ENCODE results near the gene SUSD4. TPM values are rescaled to one million over a fixed set of nuclear protein-coding genes. Genes with fewer than 3 reads are reported as not detected.

The SUSD4 gene
- total RNA-seq, 6 experiments from 2014 or later = 0.33 to 0.96 (median 0.70) TPM

DNA sequence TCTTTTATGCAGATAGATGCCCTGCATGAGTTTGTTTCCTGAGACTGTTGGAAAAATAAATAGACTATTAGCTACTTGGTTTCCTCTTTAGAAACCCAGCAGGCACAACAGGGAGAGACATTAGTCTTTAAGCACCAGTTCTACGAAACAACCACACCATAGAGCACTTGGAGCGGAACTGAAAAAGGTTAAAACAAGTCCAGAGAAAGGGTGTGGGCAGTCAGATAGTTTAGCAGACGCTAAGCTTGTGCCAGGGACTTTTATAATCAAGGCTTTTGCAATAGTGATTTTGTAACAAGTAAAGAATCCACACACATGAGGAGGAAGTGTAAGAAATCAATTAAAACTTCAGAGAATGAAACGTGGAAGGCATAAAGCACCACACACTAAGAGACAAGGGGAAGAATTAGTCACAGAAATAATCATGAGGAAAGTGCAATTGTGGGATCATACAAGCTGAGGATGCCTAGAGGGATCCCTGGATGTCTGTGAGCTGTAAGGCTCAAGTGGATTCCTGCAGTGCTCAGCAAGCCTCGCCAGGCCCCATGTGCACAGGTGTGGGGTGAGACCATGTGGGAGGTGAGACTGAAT lies 183.2 kb downstream of the SUSD4 start:
- Mint-ChIP-seq H3K27me3 (ENCODE audit: insufficient read depth) (peaks cover 11% of the 10 kb centered on the region), H3K4me1 (ENCODE audit: low read depth) (peaks cover 10% of the 10 kb centered on the region; the same call in 1 of the 2 replicates), H3K36me3 (ENCODE audit: low read depth) (no peaks in the 10 kb centered on the region), H3K27ac (no peak overlapping the region), H3K9me3 (no peaks in the 10 kb centered on the region), H3K4me3 (no peak overlapping the region; the same call in 1 of the 2 replicates)
- no peak for TF ChIP-seq CTCF (IDR thresholded peaks at IDR 0.05)
- no peak for DNase-seq

DNA sequence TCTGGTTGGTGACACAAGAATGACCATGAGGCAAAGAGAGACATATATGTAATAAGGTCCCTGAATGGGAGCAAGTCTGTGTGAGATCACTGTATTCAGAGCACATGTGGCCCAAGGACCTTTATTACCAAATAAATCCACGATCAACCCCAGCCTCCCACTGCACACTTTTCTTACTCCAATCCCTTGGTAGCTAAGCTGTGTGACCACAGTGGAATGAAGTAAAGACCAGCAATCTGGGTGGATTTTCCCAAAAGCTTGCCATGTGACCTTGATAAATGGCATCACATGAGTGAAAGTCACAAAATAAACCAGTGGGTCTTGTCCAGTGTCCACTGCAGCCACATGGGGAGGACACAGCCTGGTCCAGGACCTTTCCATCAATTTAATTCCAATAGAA lies 184.2 kb downstream of the SUSD4 start:
- no peak for DNase-seq
- H3K9me3 Mint-ChIP-seq = no peaks in the 10 kb centered on the region
- H3K27me3 Mint-ChIP-seq (ENCODE audit: insufficient read depth) = peaks cover 13% of the 10 kb centered on the region
- H3K27ac Mint-ChIP-seq = no peak overlapping the region
- H3K36me3 Mint-ChIP-seq (ENCODE audit: low read depth) = no peaks in the 10 kb centered on the region
- peaks cover 10% of the 10 kb centered on the region; the same call in 1 of the 2 replicates for H3K4me1 Mint-ChIP-seq (ENCODE audit: low read depth)
- no peak overlapping the region for H3K4me3 Mint-ChIP-seq
- no peak for TF ChIP-seq CTCF (IDR thresholded peaks at IDR 0.05)

- H3K4me1 Mint-ChIP-seq (ENCODE audit: low read depth) = peaks cover 10% of the 10 kb centered on the region; the same call in 1 of the 2 replicates
- H3K27ac Mint-ChIP-seq = no peak overlapping the region
- H3K36me3 Mint-ChIP-seq (ENCODE audit: low read depth) = no peaks in the 10 kb centered on the region
- H3K9me3 Mint-ChIP-seq = no peaks in the 10 kb centered on the region
- TF ChIP-seq CTCF (IDR thresholded peaks at IDR 0.05) = no peak
- H3K27me3 Mint-ChIP-seq (ENCODE audit: insufficient read depth) = peaks cover 13% of the 10 kb centered on the region
- DNase-seq = no peak
- no peak overlapping the region for H3K4me3 Mint-ChIP-seq
Measured at GRCh38 chr1:223179280-223179679, 184.7 kb downstream of the SUSD4 start.

DNA sequence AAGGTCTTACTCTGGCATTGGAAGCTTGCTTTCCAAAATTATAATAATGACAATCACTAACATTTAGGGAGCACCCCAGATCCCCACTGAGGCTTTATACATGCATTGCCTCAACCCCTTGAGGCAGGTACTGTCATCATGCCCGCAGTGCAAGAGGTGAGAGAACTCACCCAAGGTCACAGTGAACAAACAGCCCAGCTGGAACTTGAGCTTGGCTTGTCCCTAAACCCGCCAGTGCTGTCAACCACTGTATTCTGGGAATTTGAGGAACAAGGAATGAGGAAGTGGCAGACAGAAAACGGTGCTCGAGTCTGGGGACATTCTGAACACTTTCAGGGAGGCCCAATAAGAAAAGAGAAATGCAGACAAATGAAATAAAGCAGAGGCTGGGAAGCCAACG lies 186.3 kb downstream of the SUSD4 start:
- DNase-seq = no peak
- Mint-ChIP-seq H3K4me3 (no peak overlapping the region), H3K27ac (no peak overlapping the region), H3K36me3 (ENCODE audit: low read depth) (no peaks in the 10 kb centered on the region), H3K9me3 (no peaks in the 10 kb centered on the region), H3K27me3 (ENCODE audit: insufficient read depth) (peaks cover 13% of the 10 kb centered on the region), H3K4me1 (ENCODE audit: low read depth) (0 out of 2 replicates have a peak, but pooled peaks cover 4% of the 10 kb centered on the region)
- TF ChIP-seq CTCF (IDR thresholded peaks at IDR 0.05) = no peak

DNA sequence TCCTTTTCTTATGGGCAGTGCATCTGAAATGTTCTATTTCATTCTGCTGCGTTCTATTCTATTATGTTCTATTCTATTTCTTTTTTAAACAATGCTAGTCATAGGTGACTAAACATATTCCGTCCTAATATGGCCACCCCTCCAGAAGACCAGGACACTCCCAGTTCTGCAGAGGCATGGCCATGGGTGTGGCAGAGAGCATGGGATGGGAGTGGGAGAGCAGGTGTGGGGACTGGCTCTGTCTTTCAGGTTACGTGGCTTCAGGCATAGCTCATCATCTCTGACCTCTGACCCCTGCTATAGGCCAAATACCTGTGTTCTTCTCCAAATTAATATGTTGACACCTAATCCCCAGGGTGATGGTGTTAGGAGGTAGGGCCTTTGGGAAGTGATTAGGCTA lies 187.5 kb downstream of the SUSD4 start:
- Mint-ChIP-seq H3K9me3 (no peaks in the 10 kb centered on the region), H3K4me3 (no peak overlapping the region), H3K27me3 (ENCODE audit: insufficient read depth) (peaks cover 13% of the 10 kb centered on the region), H3K27ac (no peak overlapping the region), H3K36me3 (ENCODE audit: low read depth) (no peaks in the 10 kb centered on the region), H3K4me1 (ENCODE audit: low read depth) (0 out of 2 replicates have a peak, but pooled peaks cover 4% of the 10 kb centered on the region)
- no peak for DNase-seq
- no peak for TF ChIP-seq CTCF (IDR thresholded peaks at IDR 0.05)
